Ishikawa (cell line): ENCODE measurements around the gene ANKMY1.

ENCODE experiments used
- CEBPB ChIP-seq: IDR thresholded peaks from 2 replicates; pipeline ENCODE4 v1.6.1; 2012
- CREB1 ChIP-seq: IDR thresholded peaks from 2 replicates; pipeline ENCODE4 v1.6.1; 2012; ENCODE audit warnings: low read depth
- EGR1 ChIP-seq: IDR thresholded peaks from 2 replicates; pipeline ENCODE4 v1.6.1; 2012
- EP300 ChIP-seq: IDR thresholded peaks from 2 replicates; pipeline ENCODE4 v1.6.1; 2012; ENCODE audit warnings: borderline replicate concordance
- FOXM1 ChIP-seq: IDR thresholded peaks from 2 replicates; pipeline ENCODE4 v1.6.1; 2012; ENCODE audit warnings: low read depth, borderline replicate concordance
- MAX ChIP-seq: IDR thresholded peaks from 2 replicates; pipeline ENCODE4 v1.6.1; 2012
- NFIC ChIP-seq: IDR thresholded peaks from 2 replicates; pipeline ENCODE4 v1.6.1; 2012
- RAD21 ChIP-seq: IDR thresholded peaks from 2 replicates; pipeline ENCODE4 v1.6.1; 2012; ENCODE audit warnings: low read depth
- REST ChIP-seq: IDR thresholded peaks from 2 replicates; pipeline ENCODE4 v1.6.1; 2012; ENCODE audit warnings: low read depth, mild to moderate bottlenecking
- TAF1 ChIP-seq: IDR thresholded peaks from 2 replicates; pipeline ENCODE4 v1.6.1; 2012; ENCODE audit warnings: low read depth, mild to moderate bottlenecking
- TCF12 ChIP-seq: IDR thresholded peaks from 2 replicates; pipeline ENCODE4 v1.6.1; 2012; ENCODE audit warnings: low read depth
- TEAD4 ChIP-seq: IDR thresholded peaks from 2 replicates; pipeline ENCODE4 v1.6.1; 2012
- USF1 ChIP-seq: IDR thresholded peaks from 2 replicates; pipeline ENCODE4 v1.6.1; 2012
- YY1 ChIP-seq: IDR thresholded peaks from 2 replicates; pipeline ENCODE4 v1.6.1; 2012; ENCODE audit warnings: low read depth
- ZBTB7A ChIP-seq: IDR thresholded peaks from 2 replicates; pipeline ENCODE4 v1.6.1; 2012; ENCODE audit warnings: low read depth

ANKMY1 gene

GRCh38 chr2:240573071-240573515 lies 15.3 kb upstream of the ANKMY1 start:
- no peak for TF ChIP-seq EP300

- no peak for TF ChIP-seq YY1
- no peak for TF ChIP-seq TAF1
- TF ChIP-seq USF1: no peak
- no peak for TF ChIP-seq CREB1
- TF ChIP-seq REST: no peak
- TF ChIP-seq TCF12: no peak
- no peak for TF ChIP-seq FOXM1
- TF ChIP-seq RAD21: no peak
- no peak for TF ChIP-seq EP300
- TF ChIP-seq MAX: no peak
- TF ChIP-seq ZBTB7A: no peak
These were observed 14.6 kb upstream of the ANKMY1 start for GRCh38 chr2:240572141-240573031.

GRCh38 chr2:240571314-240571973 lies 13.7 kb upstream of the ANKMY1 start:
- TF ChIP-seq USF1 (no peak), CREB1 (no peak), TAF1 (no peak), RAD21 (no peak), CEBPB (no peak), TEAD4 (no peak), FOXM1 (no peak), REST (no peak), EP300 (no peak), EGR1 (no peak), ZBTB7A (no peak), MAX (no peak), NFIC (no peak), YY1 (no peak), TCF12 (no peak)

GRCh38 chr2:240570531-240571313 lies 12.9 kb upstream of the ANKMY1 start:
- TF ChIP-seq MAX: no peak
- no peak for TF ChIP-seq NFIC
- no peak for TF ChIP-seq REST
- no peak for TF ChIP-seq TAF1
- no peak for TF ChIP-seq RAD21
- TF ChIP-seq ZBTB7A: no peak
- TF ChIP-seq USF1: no peak
- no peak for TF ChIP-seq CEBPB
- no peak for TF ChIP-seq CREB1
- no peak for TF ChIP-seq YY1
- no peak for TF ChIP-seq TEAD4
- TF ChIP-seq EGR1: no peak
- no peak for TF ChIP-seq FOXM1
- no peak for TF ChIP-seq TCF12
